Activated T-cell treated with anti-CD3 and anti-CD28 coated beads, Interleukin-2, amount 50 U/mL, for 1 hour (primary cell): Measurements from ENCODE around the gene PHF2.
A peak's percentile ranks its signal among the peaks of the same experiment; 100 is the strongest.

ENCODE experiments used
- DNase-seq: peaks from one replicate; pipeline ENCODE4 v3.0.0-alpha.2; 2020

Gene PHF2

GRCh38 chr9:93669116-93669957, 93.0 kb downstream of the PHF2 start:
- DNase-seq = peak; percentile 10

GRCh38 chr9:93669958-93670207, 93.5 kb downstream of the PHF2 start:
- DNase-seq = no peak

- peak; percentile 11 for DNase-seq
Observed at GRCh38 chr9:93670208-93671019, 94.0 kb downstream of the PHF2 start.

- peak; percentile 7 for DNase-seq
Observed at GRCh38 chr9:93671020-93671338, 94.6 kb downstream of the PHF2 start.

- DNase-seq = peak; percentile 16
Observed at GRCh38 chr9:93672330-93673020, 96.1 kb downstream of the PHF2 start.

GRCh38 chr9:93673021-93673838, 96.8 kb downstream of the PHF2 start:
- DNase-seq = peak; percentile 14

- no peak for DNase-seq
Observed at GRCh38 chr9:93673839-93674334, 97.5 kb downstream of the PHF2 start.

- DNase-seq = peak; percentile 8
Observed at GRCh38 chr9:93674580-93675335, 98.4 kb downstream of the PHF2 start.

- peak; percentile 14 for DNase-seq
Observed at GRCh38 chr9:93675336-93676150, 99.2 kb downstream of the PHF2 start.

GRCh38 chr9:93676310-93677047, 100.1 kb downstream of the PHF2 start:
- DNase-seq = peak; percentile 8

GRCh38 chr9:93677048-93677571, 100.7 kb downstream of the PHF2 start:
- peak; percentile 9 for DNase-seq

GRCh38 chr9:93677641-93678136, 101.3 kb downstream of the PHF2 start:
- no peak for DNase-seq

GRCh38 chr9:93678199-93679019, 102.0 kb downstream of the PHF2 start:
- DNase-seq = peak; percentile 12

- DNase-seq = peak; percentile 11
Observed at GRCh38 chr9:93679536-93680442, 103.4 kb downstream of the PHF2 start.

- peak; percentile 8 for DNase-seq
Observed at GRCh38 chr9:93680443-93681268, 104.3 kb downstream of the PHF2 start.

- peak; percentile 14 for DNase-seq
Observed at GRCh38 chr9:93681269-93682154, 105.1 kb downstream of the PHF2 start.
